ENCODE data around the gene PRRT2.
A peak's percentile ranks its signal among the peaks of the same experiment; 100 is the strongest.

The PRRT2 gene

DNA sequence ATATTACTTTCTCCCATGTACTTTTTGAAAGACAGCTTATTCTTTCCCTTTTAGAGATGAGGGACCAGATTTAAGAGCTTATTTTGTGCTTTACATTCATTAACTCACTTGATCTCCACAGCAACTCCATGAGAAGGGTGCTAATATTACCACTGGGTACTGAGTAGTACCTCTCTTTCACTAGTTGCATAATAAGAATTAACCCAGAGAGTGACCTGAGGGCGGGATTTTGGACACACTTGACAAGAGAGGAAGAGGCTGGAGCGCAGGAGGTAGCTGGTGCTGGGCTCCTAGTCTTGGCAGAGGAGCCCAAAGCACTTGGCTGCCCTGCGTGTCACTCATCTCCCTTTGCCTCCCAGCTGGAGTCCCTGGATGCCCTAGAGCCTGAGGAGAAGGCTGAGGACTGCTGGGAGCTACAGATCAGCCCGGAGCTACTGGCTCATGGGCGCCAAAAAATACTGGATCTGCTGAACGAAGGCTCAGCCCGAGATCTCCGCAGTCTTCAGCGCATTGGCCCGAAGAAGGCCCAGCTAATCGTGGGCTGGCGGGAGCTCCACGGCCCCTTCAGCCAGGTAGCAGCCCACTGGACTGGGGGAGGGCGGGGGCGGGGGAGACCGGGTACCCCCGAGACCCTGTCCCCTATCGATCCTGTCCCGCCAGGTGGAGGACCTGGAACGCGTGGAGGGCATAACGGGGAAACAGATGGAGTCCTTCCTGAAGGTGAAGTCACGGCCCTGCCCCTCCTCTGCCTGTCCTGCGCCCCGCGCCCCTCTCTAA lies 7.3 kb upstream of the PRRT2 start:
- TF ChIP-seq, protein P1, sequence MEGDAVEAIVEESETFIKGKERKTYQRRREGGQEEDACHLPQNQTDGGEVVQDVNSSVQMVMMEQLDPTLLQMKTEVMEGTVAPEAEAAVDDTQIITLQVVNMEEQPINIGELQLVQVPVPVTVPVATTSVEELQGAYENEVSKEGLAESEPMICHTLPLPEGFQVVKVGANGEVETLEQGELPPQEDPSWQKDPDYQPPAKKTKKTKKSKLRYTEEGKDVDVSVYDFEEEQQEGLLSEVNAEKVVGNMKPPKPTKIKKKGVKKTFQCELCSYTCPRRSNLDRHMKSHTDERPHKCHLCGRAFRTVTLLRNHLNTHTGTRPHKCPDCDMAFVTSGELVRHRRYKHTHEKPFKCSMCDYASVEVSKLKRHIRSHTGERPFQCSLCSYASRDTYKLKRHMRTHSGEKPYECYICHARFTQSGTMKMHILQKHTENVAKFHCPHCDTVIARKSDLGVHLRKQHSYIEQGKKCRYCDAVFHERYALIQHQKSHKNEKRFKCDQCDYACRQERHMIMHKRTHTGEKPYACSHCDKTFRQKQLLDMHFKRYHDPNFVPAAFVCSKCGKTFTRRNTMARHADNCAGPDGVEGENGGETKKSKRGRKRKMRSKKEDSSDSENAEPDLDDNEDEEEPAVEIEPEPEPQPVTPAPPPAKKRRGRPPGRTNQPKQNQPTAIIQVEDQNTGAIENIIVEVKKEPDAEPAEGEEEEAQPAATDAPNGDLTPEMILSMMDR (IDR thresholded peaks at IDR 0.05; ENCODE audit: control extremely low read depth, extremely low read depth, low read depth, missing control alignments) = no peak
- no peak for DNase-seq (ENCODE audit: extremely low spot score)
- ChIA-PET POLR2A (interaction anchor here (0.7 kb wide), 1 partner anchor 117 kb away, joined by 3 read pairs; no protein-coding TSS in a partner anchor), CTCF (interaction anchor here (1.0 to 4.3 kb wide), 4 partner anchors 12 to 44 kb away, joined by 3 to 41 read pairs (median 8); partner anchors contain the start of genes KIF22 and PAGR1)

DNA sequence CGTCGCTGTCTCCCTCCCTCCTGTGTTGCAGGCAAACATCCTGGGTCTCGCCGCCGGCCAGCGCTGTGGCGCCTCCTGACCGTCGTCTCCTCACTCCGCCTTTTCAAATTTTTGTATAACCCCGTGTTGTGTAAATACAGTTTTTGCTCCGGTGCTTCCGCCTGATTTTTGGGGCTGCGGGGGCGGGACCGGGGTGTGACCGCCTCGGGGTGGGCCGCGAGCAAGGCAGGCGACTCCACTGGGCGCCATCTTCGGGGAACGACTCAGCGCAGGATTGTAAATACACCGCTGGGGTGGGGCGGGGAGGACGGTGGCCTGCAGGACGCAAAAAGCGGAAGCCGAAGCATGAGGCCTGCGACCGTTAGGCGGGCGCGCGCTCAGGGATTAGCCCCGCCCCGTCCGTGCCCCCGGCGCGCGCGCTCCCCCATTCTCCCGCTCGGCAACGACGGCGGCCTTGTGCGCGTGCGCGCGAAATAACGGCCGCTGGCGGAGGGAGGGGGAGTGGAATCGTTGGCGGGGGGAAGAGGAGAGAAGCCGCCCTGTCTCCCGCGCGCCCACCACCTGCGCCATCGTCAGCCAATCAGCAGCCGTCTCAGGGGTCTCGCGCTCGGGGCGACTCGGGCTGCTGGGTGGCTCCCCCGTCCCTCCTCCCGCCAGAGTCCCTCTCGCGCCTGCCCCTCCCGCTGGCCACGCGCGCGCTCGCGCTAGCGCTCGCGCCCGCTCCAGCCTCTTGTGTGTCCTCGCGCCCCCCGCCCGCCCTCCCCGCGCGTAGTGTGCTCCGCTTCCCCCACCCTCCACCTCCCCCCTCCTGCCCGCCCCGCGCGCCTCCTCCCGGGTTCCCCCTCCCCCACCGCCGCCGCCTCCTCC lies 6.5 kb upstream of the PRRT2 start:
- POLR2A ChIA-PET = no interaction called here
- CTCF ChIA-PET = interaction anchor here (1.1 to 4.3 kb wide), 4 partner anchors 11 to 20 kb away, joined by 3 to 41 read pairs (median 26); partner anchors contain the start of genes KIF22 and PAGR1
- TF ChIP-seq, protein P1 (IDR thresholded peaks at IDR 0.05; ENCODE audit: control extremely low read depth, extremely low read depth, low read depth, missing control alignments) = no peak
- DNase-seq (ENCODE audit: extremely low spot score) = peak; percentile 94

DNA sequence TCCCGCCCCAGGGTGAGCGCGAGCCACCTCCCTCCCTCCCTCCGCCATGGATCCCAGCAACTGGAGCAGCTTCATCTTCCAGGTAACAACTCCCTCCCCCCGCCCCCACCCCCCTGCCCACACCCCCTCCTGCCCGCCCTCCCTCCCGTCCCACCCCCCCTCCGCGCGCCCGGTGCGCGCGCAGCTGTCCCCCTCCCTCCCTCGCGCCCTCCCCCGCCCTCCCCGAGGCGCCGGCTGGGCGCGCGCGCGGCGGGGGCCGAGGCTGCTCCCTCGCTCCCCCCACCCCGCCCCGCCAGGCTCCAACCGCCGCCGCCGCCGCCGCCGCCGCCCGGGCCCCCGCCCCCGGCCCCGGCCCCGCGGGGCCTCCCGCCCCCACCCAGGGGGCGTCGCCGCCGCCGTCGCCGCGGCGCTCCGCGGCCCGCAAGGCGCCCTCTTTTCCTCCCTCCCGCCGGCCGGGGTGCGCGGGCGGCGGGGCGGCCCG lies 5.9 kb upstream of the PRRT2 start, which contains the start of gene MAZ:
Gene MAZ (plus strand): TSS at position 431 of the 481 bp plus-strand sequence. CDS start 173 bp downstream, outside the sequence.
- peak; percentile 83 for DNase-seq (ENCODE audit: extremely low spot score)
- TF ChIP-seq, protein P1 (IDR thresholded peaks at IDR 0.05; ENCODE audit: control extremely low read depth, extremely low read depth, low read depth, missing control alignments) = no peak
- CTCF ChIA-PET = interaction anchor here (3.6 kb wide), 1 partner anchor 11 kb away, joined by 39 read pairs; the partner anchor contains the start of gene PAGR1
- POLR2A ChIA-PET = no interaction called here

DNA sequence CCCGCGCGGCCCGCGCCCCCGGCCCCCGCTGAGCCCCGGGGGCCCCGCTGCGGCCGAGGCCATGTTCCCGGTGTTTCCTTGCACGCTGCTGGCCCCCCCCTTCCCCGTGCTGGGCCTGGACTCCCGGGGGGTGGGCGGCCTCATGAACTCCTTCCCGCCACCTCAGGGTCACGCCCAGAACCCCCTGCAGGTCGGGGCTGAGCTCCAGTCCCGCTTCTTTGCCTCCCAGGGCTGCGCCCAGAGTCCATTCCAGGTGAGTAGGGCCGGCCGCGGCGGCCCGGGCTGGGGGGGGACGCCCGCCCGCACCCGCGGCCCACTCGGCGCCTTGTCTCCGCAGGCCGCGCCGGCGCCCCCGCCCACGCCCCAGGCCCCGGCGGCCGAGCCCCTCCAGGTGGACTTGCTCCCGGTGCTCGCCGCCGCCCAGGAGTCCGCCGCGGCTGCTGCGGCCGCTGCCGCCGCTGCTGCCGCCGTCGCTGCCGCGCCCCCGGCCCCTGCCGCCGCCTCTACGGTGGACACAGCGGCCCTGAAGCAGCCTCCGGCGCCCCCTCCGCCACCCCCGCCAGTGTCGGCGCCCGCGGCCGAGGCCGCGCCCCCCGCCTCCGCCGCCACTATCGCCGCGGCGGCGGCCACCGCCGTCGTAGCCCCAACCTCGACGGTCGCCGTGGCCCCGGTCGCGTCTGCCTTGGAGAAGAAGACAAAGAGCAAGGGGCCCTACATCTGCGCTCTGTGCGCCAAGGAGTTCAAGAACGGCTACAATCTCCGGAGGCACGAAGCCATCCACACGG lies 5.2 kb upstream of the PRRT2 start:
- POLR2A ChIA-PET = interaction anchor here (1.4 to 1.8 kb wide), 2 partner anchors 9 to 16 kb away, joined by 4 to 8 read pairs; partner anchors contain the start of genes KIF22 and PAGR1
- CTCF ChIA-PET = interaction anchor here (0.9 to 3.6 kb wide), 11 partner anchors 8 to 178 kb away, joined by 3 to 39 read pairs (median 5); partner anchors contain the start of genes KIF22, MVP and PAGR1

DNA sequence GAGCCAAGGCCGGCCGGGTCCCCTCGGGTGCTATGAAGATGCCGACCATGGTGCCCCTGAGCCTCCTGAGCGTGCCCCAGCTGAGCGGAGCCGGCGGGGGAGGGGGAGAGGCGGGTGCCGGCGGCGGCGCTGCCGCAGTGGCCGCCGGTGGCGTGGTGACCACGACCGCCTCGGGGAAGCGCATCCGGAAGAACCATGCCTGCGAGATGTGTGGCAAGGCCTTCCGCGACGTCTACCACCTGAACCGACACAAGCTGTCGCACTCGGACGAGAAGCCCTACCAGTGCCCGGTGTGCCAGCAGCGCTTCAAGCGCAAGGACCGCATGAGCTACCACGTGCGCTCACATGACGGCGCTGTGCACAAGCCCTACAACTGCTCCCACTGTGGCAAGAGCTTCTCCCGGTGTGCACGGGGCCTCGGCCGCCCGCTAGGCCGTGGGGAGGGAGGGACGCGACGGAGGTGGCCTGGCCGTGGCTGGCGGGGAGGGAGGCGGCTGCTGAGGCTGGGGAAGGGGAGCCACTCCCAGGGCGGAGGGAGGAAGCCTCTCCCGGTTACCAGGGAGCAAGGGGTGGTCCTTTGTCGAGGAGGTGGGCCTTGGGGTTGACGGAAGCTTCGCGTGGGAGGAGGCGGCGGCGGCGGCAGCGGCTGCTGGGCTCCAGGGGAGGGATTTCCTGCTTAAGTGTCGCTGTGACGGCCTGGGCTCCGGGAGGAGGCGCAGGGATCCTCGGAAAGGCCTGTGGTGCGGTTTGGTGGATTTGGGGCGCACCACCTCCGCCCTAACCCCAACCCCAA lies 4.4 kb upstream of the PRRT2 start:
- ChIA-PET CTCF (interaction anchor here (0.9 to 3.6 kb wide), 13 partner anchors 9 to 225 kb away, joined by 3 to 39 read pairs (median 5); partner anchors contain the start of genes KIF22, MVP and PAGR1), POLR2A (interaction anchor here (1.4 to 1.8 kb wide), 2 partner anchors 9 to 17 kb away, joined by 4 to 8 read pairs; partner anchors contain the start of genes KIF22 and PAGR1)
- TF ChIP-seq, protein P1 (IDR thresholded peaks at IDR 0.05; ENCODE audit: control extremely low read depth, extremely low read depth, low read depth, missing control alignments) = peak; percentile 47
- DNase-seq (ENCODE audit: extremely low spot score) = peak; percentile 77

More for the DNA sequence above, 5.2 kb upstream of the PRRT2 start:
- peak; percentile 36 for DNase-seq (ENCODE audit: extremely low spot score)
- TF ChIP-seq, protein P1 (IDR thresholded peaks at IDR 0.05; ENCODE audit: control extremely low read depth, extremely low read depth, low read depth, missing control alignments) = no peak
